ENCODE data around the gene HOXB3. TPM values are rescaled to one million over a fixed set of nuclear protein-coding genes. Genes with fewer than 3 reads are reported as not detected.

The HOXB3 gene
- total RNA-seq, result 10 to 100 TPM; 37.0 to 89.3 (median 65.4) TPM

GRCh38 chr17:48589831-48590606 is at the start of gene HOXB3:
TSS of gene HOXB3 (minus strand) at chr17:48590241. CDS start at chr17:48552474, 37,767 bp downstream.
- Histone ChIP-seq H3K4me1 (peaks cover 0 to 48% (median 10%) of the 10 kb centered on the region in 4 donors), H3K36me3 (peaks cover 0 to 14% (median 0%) of the 10 kb centered on the region in 3 donors), H3K4me3 (peak within 1 kb of the TSS in 2 of 4 donors; percentile 33 to 66), H3K9me3 (no peaks in the 10 kb centered on the region), H3K27me3 (no peaks in the 10 kb centered on the region), H3K27ac (peak within 1 kb of the TSS; percentile 34 to 92 (median 66))
- TF ChIP-seq POLR2A (IDR thresholded peaks at IDR 0.05), result no peak
- TF ChIP-seq, protein P1, sequence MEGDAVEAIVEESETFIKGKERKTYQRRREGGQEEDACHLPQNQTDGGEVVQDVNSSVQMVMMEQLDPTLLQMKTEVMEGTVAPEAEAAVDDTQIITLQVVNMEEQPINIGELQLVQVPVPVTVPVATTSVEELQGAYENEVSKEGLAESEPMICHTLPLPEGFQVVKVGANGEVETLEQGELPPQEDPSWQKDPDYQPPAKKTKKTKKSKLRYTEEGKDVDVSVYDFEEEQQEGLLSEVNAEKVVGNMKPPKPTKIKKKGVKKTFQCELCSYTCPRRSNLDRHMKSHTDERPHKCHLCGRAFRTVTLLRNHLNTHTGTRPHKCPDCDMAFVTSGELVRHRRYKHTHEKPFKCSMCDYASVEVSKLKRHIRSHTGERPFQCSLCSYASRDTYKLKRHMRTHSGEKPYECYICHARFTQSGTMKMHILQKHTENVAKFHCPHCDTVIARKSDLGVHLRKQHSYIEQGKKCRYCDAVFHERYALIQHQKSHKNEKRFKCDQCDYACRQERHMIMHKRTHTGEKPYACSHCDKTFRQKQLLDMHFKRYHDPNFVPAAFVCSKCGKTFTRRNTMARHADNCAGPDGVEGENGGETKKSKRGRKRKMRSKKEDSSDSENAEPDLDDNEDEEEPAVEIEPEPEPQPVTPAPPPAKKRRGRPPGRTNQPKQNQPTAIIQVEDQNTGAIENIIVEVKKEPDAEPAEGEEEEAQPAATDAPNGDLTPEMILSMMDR (IDR thresholded peaks at IDR 0.05), result no peak
- peak in 2 of 3 donors; percentile 45 to 56 for DNase-seq

DNA sequence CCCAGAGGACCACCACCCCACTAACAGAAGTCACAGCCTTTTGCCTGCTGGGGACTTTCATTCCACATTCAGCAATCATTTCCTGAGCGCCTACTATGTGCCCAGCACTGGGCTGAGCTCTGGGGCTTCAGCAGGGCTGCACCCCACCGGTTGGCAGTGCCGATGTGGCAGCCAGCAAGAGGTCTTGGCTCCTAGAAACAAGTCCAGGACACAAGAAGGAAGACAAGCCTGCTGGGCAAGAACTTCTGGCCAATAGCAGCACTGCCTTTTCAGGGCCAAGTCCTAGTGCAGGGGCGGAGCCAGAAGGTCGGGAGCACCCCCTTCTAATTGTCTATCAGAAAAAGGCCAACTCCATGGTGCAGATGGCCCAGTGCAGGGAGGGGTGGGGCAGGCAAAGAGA is 49.1 kb upstream of the HOXB3 start:
- Histone ChIP-seq H3K27me3 (peaks cover 0 to 20% of the 10 kb centered on the region in 2 donors), H3K4me3 (peak overlapping the region in 2 of 4 donors; percentile 28 to 33), H3K27ac (peak overlapping the region in 3 of 4 donors; percentile 27 to 55 (median 41)), H3K36me3 (no peaks in the 10 kb centered on the region), H3K4me1 (peaks cover 0 to 58% (median 0%) of the 10 kb centered on the region in 4 donors), H3K9me3 (no peaks in the 10 kb centered on the region)
- TF ChIP-seq, protein P1 (IDR thresholded peaks at IDR 0.05), result no peak
- TF ChIP-seq POLR2A (IDR thresholded peaks at IDR 0.05), result peak in 1 of 2 donors; percentile 73
- DNase-seq, result peak in 2 of 3 donors; percentile 82 to 84

GRCh38 chr17:48637323-48638260 is 47.6 kb upstream of the HOXB3 start:
- Histone ChIP-seq H3K4me3 (peak overlapping the region in 1 of 4 donors; percentile 14), H3K36me3 (no peaks in the 10 kb centered on the region), H3K27me3 (peaks cover 0 to 14% of the 10 kb centered on the region in 2 donors), H3K27ac (peak overlapping the region in 1 of 4 donors; percentile 41), H3K4me1 (peaks cover 0 to 58% (median 2%) of the 10 kb centered on the region in 4 donors), H3K9me3 (no peaks in the 10 kb centered on the region)
- TF ChIP-seq POLR2A (IDR thresholded peaks at IDR 0.05), result no peak
- TF ChIP-seq, protein P1 (IDR thresholded peaks at IDR 0.05), result no peak
- DNase-seq, result peak in 1 of 3 donors; percentile 49

GRCh38 chr17:48636177-48637018 is 46.4 kb upstream of the HOXB3 start:
- no peak for TF ChIP-seq POLR2A (IDR thresholded peaks at IDR 0.05)
- TF ChIP-seq, protein P1 (IDR thresholded peaks at IDR 0.05), result peak in 4 of 6 experiments; percentile 53 to 69 (median 66)
- Histone ChIP-seq H3K36me3 (no peaks in the 10 kb centered on the region), H3K4me3 (peak overlapping the region in 1 of 4 donors; percentile 26), H3K4me1 (peaks cover 0 to 63% (median 3%) of the 10 kb centered on the region in 4 donors), H3K9me3 (no peaks in the 10 kb centered on the region), H3K27ac (peak overlapping the region in 2 of 4 donors; percentile 8 to 41), H3K27me3 (peaks cover 0 to 6% of the 10 kb centered on the region in 2 donors)
- peak; percentile 43 to 94 (median 89) for DNase-seq

Measured in Peyer's patch (tissue), 4 donors.